Stimulated activated CD8-positive, alpha-beta memory T cell treated with anti-CD3 and anti-CD28 coated beads, Interleukin-12 subunit alpha, Interleukin-12 subunit beta, amount 100 ng/mL, for 24 hours (primary cell): ENCODE measurements around the gene IFT81.
"Not testable (repeated sequence)": the region's sequence is repeated elsewhere in the genome, so short reads cannot be mapped to it uniquely, and the experiment has no call there.

Experiments
- DNase-seq: peaks from one replicate; pipeline ENCODE4 v3.0.0-alpha.2; 2020; ENCODE audit errors: extremely low read depth

IFT81 gene

GRCh38 chr12:110108309-110109036, 15.7 kb upstream of the IFT81 start:
- DNase-seq = no peak

DNA sequence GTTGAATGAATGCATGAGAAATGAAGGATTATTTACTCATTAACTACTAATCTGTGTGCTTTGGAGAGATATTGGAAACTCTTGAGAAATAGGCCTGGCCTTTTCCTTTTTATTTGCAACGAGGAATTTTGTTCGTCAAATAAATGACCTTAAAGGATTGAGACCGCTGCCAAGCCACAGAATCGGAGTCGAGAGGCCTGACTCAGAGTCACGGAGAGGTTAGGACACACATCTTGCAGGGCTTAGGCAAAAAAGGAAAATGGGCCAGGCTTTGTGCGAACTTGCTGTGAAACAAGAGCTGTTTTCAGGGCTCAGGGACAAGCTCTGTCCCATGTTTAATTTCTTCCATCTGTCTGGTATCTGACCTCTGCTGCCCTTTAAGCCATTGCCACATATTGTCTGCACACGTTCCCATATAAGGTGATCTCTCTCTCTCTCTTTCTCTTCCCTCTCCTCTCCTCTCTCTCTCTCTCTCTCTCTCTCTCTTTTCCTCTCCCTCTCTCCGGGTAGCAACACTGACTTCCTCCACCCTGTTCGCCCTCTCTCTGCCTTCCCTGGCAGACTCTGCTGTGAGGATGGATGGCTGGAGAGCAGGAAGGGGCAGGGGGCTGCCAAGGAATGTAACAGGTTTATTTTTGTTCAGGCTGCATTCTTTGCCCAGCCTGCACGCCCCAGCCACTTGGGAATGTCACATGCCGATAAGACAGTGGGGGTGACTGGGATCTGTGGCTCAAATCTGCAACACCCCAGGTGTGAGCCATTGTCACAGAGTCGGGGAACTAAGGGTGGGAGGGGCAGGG, 14.9 kb upstream of the IFT81 start:
- no peak for DNase-seq

- no peak for DNase-seq
Observed at GRCh38 chr12:110109837-110110535, 14.2 kb upstream of the IFT81 start.

- no peak for DNase-seq
Observed at GRCh38 chr12:110111476-110112334, 12.5 kb upstream of the IFT81 start.

DNA sequence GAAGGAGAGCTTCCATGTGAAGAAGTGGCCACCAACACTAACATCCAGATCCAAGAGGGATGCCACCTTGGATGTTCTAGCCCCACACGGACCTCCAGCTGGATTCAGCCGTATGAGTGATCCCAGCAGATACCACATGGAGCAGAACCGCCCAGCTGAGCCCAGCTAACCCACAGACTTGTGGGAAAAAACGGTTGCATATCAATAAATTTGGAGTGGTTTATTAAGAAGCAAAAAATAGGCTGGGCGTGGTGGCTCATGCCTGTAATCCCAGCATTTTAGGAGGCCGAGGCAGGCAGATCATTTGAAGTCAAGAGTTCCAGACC, 11.9 kb upstream of the IFT81 start:
- no peak for DNase-seq

DNA sequence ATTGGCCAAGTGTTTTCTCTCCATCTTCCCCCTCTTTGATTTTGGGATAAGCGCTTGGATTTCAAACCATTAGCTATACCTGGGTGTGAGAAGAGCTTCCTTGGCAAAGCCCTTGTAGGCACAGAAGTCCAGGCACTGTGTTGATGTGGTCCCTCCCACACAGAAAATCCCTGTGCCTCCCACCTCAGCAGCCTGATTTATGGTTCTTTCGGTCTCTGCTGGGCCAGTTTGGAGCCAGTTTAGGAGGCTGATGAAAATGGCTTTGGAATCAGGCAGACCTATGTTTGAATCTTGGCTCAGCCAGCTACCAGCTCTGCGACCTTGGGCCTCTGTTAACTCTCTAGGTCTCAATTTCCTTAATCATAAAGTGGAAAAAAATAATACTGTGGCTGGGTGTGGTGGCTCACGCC, 9.6 kb upstream of the IFT81 start:
- no peak for DNase-seq

- DNase-seq = no peak
Observed at GRCh38 chr12:110115675-110116074, 8.5 kb upstream of the IFT81 start.

GRCh38 chr12:110116623-110117022, 7.5 kb upstream of the IFT81 start:
- DNase-seq = no peak

GRCh38 chr12:110117210-110117609, 6.9 kb upstream of the IFT81 start:
- DNase-seq = not testable (repeated sequence)

- DNase-seq = no peak
Observed at GRCh38 chr12:110117956-110118685, 6.0 kb upstream of the IFT81 start.

DNA sequence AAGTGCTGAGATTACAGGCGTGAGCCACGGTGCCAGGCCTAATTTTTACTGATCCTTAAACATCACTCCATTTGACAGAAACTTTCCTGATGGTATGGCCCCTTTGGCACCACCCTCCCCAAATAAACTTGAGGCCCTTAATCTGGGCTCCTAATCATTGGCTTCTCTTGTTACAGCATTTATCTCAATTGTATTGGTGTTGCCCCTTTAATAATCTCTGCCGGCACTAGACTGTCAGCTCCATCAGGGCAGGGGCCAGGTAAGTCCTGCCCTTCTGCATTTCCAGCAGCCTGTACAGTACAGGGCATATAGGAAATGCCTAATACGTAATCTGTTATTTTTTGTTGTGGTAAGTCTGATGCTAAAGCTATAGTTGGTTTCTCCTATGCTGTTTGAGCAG, 1.2 kb upstream of the IFT81 start:
- no peak for DNase-seq

DNA sequence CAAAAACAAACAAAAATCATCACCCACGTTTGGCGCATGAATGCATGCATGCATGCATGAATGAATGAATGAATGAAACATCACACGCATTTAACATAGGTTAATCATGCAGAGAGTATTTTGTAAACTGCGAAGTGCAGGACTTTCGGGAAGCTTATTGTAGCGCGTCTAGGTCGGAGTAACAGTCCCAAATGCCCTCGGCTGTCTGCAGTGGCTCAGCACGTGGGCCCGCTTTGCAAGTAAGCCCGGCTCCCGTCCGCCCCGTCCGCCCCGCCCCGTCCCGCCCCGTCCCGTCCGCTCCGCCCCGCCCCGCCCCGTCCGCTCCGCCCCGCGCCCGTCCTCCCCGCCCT, 263 bp upstream of the IFT81 start:
- DNase-seq = no peak

DNA sequence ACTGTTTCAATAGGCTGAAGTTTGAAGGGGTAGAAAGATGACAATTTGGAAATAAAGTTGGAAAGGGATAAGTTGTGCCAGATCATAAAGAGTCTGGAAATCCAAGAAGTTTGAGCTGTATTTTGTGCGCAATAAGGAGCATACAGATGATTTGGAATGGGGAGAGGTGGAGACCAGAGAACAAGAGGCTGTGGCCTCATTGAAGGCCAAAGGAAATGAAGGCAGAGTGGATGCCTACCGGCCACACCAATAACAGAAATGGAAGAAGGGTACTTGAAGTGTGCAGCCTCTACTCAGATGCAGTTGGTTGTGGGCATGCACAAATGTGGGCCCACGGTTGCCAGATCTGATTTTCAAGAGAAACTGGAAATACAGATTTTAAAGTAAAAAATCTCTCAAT, 2.4 kb downstream of the IFT81 start:
- DNase-seq = no peak

GRCh38 chr12:110134691-110135411, 10.7 kb downstream of the IFT81 start:
- no peak for DNase-seq

DNA sequence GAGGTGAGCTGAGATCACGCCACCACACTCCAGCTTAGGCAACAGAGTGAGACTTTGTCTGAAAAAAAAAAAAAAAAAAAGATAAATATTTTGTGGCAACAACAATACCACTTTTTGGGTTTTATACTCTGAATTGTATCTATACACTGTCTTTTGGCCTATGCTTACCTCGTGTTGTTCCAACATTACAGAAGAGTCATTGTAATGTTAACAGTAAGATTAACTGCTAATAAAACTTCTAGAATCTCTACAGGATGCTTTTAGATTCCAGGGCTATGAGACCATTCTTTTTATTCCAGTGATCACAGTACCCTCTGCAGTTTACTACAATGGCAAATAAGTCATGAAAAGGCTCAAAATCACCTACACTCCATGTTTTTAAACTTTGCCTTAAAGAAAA, 11.6 kb downstream of the IFT81 start:
- DNase-seq = no peak

DNA sequence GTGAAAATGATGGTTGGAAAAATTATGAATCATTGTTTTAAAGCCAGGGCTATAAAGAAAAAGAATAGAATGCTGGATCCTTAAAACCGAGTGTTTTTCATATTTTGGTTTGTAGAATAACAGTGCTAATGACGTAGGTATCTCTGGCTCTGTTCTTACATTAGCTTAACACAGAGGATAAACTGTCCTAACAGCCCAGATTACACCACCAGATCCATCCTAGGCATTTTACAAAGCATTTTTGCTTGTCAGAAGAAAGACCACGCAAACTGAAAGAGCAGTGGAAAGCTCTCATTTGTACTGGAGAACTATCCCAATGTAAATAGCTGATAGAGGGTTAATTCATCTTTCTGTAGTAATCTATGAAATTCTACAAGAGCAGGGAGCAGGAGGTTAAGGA, 13.6 kb downstream of the IFT81 start:
- no peak for DNase-seq

- no peak for DNase-seq
Observed at GRCh38 chr12:110141389-110141788, 17.2 kb downstream of the IFT81 start.

DNA sequence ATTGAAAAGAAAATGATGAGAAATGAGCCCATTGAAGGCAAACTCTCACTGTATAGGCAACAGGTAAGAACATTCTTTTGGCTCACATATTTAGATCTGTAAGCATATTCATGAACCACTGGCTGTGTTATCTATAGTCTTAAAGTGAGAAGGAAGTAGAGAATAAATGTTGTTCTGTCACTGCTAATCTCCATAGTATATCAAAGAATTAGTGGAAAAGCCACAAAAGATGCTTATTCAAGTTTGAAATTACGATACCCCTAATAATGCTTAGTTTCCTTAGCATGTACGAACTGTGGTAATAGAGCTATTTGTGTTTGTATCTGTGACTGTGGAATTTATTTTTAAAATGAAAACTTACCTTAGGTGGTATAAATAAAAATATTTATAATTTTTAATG, 22.8 kb downstream of the IFT81 start:
- DNase-seq = no peak

DNA sequence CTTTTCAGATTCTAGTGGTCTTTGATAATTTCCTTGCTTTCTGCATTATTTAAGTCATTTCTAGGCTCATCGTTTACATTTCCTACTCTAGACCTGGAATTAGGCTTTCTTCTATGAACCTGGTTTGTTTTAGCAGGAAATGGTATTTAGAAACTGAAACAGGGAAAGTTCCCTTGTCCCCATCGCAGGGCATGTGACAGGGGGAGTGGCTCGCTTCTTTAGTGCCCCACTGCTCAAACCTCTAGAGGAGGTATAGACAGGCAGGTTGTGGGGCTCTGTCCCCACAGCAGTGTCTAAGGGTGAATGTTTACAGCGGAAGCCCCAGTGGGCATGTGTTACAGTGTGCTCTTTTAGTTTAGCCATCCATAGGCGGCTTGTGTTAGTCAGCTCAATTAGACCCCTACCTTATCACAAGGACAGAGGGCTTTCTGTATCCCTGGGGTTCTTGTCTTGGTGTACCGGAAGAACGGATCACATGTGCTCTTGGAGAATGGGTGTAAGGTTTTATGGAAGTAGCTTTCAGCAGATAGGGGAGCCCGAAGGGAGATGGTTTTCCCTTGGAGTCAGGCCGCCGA, 25.0 kb downstream of the IFT81 start:
- no peak for DNase-seq

- DNase-seq = no peak
Observed at GRCh38 chr12:110156766-110157165, 32.6 kb downstream of the IFT81 start.
